ENCODE results near the gene ABHD2.
"Not testable (repeated sequence)": the region's sequence is repeated elsewhere in the genome, so short reads cannot be mapped to it uniquely, and the experiment has no call there.

ABHD2 gene

GRCh38 chr15:89087830-89088604, at the start of gene ABHD2:
ABHD2 (plus strand) TSS chr15:89088456; CDS start chr15:89116328, 27,872 bp downstream.
- TF ChIP-seq, protein P1, sequence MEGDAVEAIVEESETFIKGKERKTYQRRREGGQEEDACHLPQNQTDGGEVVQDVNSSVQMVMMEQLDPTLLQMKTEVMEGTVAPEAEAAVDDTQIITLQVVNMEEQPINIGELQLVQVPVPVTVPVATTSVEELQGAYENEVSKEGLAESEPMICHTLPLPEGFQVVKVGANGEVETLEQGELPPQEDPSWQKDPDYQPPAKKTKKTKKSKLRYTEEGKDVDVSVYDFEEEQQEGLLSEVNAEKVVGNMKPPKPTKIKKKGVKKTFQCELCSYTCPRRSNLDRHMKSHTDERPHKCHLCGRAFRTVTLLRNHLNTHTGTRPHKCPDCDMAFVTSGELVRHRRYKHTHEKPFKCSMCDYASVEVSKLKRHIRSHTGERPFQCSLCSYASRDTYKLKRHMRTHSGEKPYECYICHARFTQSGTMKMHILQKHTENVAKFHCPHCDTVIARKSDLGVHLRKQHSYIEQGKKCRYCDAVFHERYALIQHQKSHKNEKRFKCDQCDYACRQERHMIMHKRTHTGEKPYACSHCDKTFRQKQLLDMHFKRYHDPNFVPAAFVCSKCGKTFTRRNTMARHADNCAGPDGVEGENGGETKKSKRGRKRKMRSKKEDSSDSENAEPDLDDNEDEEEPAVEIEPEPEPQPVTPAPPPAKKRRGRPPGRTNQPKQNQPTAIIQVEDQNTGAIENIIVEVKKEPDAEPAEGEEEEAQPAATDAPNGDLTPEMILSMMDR (IDR thresholded peaks at IDR 0.05): no peak
- no peak for TF ChIP-seq ZFX (IDR thresholded peaks at IDR 0.05; ENCODE audit: borderline replicate concordance)
- H3K27ac ChIP-seq: peak within 1 kb of the TSS; percentile 43

GRCh38 chr15:89039142-89039541, 49.1 kb upstream of the ABHD2 start:
- no peak for TF ChIP-seq ZFX (IDR thresholded peaks at IDR 0.05; ENCODE audit: borderline replicate concordance)
- TF ChIP-seq, protein P1 (IDR thresholded peaks at IDR 0.05): no peak
- H3K27ac ChIP-seq: no peak overlapping the region

GRCh38 chr15:89041507-89041906, 46.7 kb upstream of the ABHD2 start:
- no peak overlapping the region for H3K27ac ChIP-seq
- TF ChIP-seq, protein P1 (IDR thresholded peaks at IDR 0.05): no peak
- TF ChIP-seq ZFX (IDR thresholded peaks at IDR 0.05; ENCODE audit: borderline replicate concordance): no peak

- no peak overlapping the region for H3K27ac ChIP-seq
- TF ChIP-seq, protein P1 (IDR thresholded peaks at IDR 0.05): no peak
- TF ChIP-seq ZFX (IDR thresholded peaks at IDR 0.05; ENCODE audit: borderline replicate concordance): no peak
These were observed 45.9 kb upstream of the ABHD2 start for GRCh38 chr15:89042387-89042786.

GRCh38 chr15:89043031-89044002, 44.9 kb upstream of the ABHD2 start:
- H3K27ac ChIP-seq: no peak overlapping the region
- no peak for TF ChIP-seq ZFX (IDR thresholded peaks at IDR 0.05; ENCODE audit: borderline replicate concordance)

DNA sequence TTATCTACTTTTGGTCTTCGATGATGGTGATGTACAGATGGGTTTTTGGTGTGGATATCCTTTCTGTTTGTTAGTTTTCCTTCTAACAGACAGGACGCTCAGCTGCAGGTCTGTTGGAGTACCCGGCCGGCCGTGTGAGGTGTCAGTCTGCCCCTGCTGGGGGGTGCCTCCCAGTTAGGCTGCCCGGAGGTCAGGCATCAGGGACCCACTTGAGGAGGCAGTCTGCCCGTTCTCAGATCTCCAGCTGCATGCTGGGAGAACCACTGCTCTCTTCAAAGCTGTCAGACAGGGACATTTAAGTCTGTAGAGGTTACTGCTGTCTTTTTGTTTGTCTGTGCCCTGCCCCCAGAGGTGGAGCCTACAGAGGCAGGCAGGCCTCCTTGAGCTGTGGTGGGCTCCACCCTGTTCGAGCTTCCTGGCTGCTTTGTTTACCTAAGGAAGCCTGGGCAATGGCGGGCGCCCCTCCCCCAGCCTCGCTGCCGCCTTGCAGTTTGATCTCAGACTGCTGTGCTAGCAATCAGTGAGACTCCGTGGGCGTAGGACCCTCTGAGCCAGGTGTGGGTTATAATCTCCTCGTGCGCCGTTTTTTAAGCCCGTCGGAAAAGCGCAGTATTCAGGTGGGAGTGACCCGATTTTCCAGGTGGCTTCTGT, 39.1 kb upstream of the ABHD2 start:
- H3K27ac ChIP-seq: not testable (repeated sequence)

GRCh38 chr15:89051875-89052274, 36.4 kb upstream of the ABHD2 start:
- no peak overlapping the region for H3K27ac ChIP-seq
- TF ChIP-seq ZFX (IDR thresholded peaks at IDR 0.05; ENCODE audit: borderline replicate concordance): no peak
- TF ChIP-seq, protein P1 (IDR thresholded peaks at IDR 0.05): no peak

All from 22Rv1 (cell line).